Measurements from ENCODE around the gene SPINK9.

SPINK9 gene, protein sequence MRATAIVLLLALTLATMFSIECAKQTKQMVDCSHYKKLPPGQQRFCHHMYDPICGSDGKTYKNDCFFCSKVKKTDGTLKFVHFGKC

DNA sequence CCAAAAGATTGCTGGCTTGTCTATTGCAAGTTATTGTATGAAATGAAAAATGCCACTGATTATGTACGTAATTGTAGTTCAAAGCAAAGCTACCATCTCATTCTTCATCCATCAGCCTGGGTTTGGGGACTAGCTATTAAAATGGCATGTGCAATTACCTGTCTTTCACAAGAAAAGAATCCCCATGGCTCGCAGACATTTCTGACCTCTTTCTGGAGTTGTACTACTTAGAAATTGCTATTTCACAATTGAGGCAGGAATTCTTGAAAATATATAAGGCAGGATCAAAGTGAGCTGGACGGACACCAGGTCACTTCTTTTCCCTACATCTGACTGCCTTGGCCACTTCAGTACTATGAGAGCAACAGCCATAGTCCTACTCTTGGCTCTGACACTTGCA is at the start of gene SPINK9:
SPINK9 (plus strand) TSS at position 301 of the 400 bp plus-strand sequence; CDS start at position 356, 55 bp downstream.
- no peak for DNase-seq (ENCODE audit: extremely low spot score)
- ChIA-PET POLR2A (no interaction called here), CTCF (no interaction called here)
- TF ChIP-seq BHLHE40 (IDR thresholded peaks at IDR 0.05; ENCODE audit: borderline replicate concordance): no peak
- no peak for TF ChIP-seq FOXM1 (IDR thresholded peaks at IDR 0.05; ENCODE audit: borderline replicate concordance)
- TF ChIP-seq FOXK2 (IDR thresholded peaks at IDR 0.05): no peak

DNA sequence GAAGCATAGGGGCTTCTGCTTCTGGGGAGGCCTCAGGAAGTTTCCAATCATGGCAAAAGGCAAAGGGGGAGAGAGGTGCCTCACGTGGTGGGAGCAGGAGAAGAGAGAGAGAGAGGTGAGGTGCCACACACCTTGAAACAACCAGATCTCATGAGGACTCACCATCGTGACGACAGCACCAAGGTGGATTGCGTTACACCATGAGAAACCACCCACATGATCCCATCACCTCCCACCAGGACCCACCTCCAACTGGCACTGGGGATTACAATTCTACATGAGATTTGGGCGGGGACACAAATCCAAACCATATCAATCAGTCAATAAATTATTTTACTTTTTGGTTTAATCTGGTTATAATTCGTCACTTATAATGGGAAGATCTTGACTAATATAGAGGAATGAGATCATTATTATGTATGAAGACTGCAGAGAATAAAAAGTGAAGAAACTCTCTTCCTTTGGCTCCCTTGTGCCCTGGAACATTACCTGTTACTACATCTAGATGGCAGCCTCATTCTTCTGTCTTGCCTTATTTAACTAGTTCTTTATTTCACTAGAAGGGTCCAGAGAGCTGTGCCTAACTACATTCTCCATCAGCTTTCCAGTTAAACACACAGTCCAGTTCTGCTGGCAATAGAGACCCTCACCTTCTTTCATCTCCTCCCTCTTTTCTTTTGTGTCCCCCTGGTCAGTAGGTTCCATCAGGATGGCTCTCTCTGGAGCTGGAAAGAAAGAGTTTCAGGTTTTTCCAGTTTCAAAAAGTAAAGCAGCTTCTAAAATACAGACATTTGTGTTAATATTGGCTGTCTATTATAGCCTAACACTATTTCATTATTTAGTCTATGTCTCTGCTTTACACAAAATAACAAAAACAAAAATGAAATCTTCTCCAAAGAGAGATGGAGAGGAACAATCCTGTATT is 44.8 kb upstream of the SPINK9 start:
- peak; percentile 10 for DNase-seq (ENCODE audit: extremely low spot score)
- CTCF ChIA-PET: interaction anchor here (0.5 to 1.7 kb wide), 10 partner anchors 9 to 874 kb away, joined by 3 to 22 read pairs (median 3); no protein-coding TSS in a partner anchor
- POLR2A ChIA-PET: no interaction called here
- TF ChIP-seq HDGF (IDR thresholded peaks at IDR 0.05; ENCODE audit: borderline replicate concordance): no peak
- no peak for TF ChIP-seq CTBP1 (IDR thresholded peaks at IDR 0.05; ENCODE audit: borderline replicate concordance)
- no peak for TF ChIP-seq ELF4 (IDR thresholded peaks at IDR 0.05)
- TF ChIP-seq BHLHE40 (IDR thresholded peaks at IDR 0.05; ENCODE audit: borderline replicate concordance): no peak
- no peak for TF ChIP-seq FOXK2 (IDR thresholded peaks at IDR 0.05)
- TF ChIP-seq ARNT (IDR thresholded peaks at IDR 0.05): no peak
- no peak for TF ChIP-seq FOXA1 (IDR thresholded peaks at IDR 0.05)
- no peak for TF ChIP-seq ZNF384 (IDR thresholded peaks at IDR 0.05)
- no peak for TF ChIP-seq L3MBTL2 (conservative IDR thresholded peaks at IDR 0.05)
- TF ChIP-seq LEF1 (IDR thresholded peaks at IDR 0.05; ENCODE audit: borderline replicate concordance): no peak

DNA sequence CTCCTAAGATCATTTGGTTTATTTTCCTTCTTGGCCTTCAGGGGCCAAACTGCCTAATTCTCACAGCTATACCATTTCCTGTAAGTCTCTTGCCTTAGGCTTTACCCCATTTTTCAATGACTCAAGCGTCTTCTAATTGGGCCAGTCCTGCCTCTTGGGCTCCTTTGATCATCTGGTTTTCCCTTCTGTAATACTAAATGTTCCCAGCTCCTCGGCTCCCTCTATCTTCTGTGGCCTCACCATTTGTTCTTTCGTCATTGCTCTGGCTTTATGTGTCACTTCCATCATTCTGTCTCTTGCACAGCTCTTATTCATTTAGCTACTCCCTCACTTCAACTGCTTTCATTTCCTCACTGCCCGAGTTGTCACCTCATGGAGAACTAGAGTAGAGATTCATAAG is 37.6 kb upstream of the SPINK9 start:
- ChIA-PET CTCF (interaction anchor here (0.7 to 1.0 kb wide), 2 partner anchors 9 to 433 kb away, joined by 3 read pairs; no protein-coding TSS in a partner anchor), POLR2A (no interaction called here)
- no peak for DNase-seq (ENCODE audit: extremely low spot score)
- TF ChIP-seq HDGF (IDR thresholded peaks at IDR 0.05; ENCODE audit: borderline replicate concordance) (no peak), ELF4 (IDR thresholded peaks at IDR 0.05) (no peak), L3MBTL2 (conservative IDR thresholded peaks at IDR 0.05) (no peak)

- DNase-seq (ENCODE audit: extremely low spot score): no peak
- TF ChIP-seq ZNF384 (IDR thresholded peaks at IDR 0.05) (no peak), FOXA1 (IDR thresholded peaks at IDR 0.05) (no peak), ARNT (IDR thresholded peaks at IDR 0.05) (no peak), NFRKB (IDR thresholded peaks at IDR 0.05) (no peak), SP1 (IDR thresholded peaks at IDR 0.05) (no peak), TARDBP (IDR thresholded peaks at IDR 0.05) (no peak), L3MBTL2 (conservative IDR thresholded peaks at IDR 0.05) (no peak), LEF1 (IDR thresholded peaks at IDR 0.05; ENCODE audit: borderline replicate concordance) (no peak), HDGF (IDR thresholded peaks at IDR 0.05; ENCODE audit: borderline replicate concordance) (no peak), ELF4 (IDR thresholded peaks at IDR 0.05) (no peak), SUZ12 (IDR thresholded peaks at IDR 0.05) (no peak), CTBP1 (IDR thresholded peaks at IDR 0.05; ENCODE audit: borderline replicate concordance) (no peak), FOXM1 (IDR thresholded peaks at IDR 0.05; ENCODE audit: borderline replicate concordance) (no peak), FOXK2 (IDR thresholded peaks at IDR 0.05) (no peak), BHLHE40 (IDR thresholded peaks at IDR 0.05; ENCODE audit: borderline replicate concordance) (no peak)
- TF ChIP-seq, protein P1, sequence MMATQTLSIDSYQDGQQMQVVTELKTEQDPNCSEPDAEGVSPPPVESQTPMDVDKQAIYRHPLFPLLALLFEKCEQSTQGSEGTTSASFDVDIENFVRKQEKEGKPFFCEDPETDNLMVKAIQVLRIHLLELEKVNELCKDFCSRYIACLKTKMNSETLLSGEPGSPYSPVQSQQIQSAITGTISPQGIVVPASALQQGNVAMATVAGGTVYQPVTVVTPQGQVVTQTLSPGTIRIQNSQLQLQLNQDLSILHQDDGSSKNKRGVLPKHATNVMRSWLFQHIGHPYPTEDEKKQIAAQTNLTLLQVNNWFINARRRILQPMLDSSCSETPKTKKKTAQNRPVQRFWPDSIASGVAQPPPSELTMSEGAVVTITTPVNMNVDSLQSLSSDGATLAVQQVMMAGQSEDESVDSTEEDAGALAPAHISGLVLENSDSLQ (IDR thresholded peaks at IDR 0.05): no peak
- CTCF ChIA-PET: no interaction called here
- POLR2A ChIA-PET: no interaction called here
Observed at GRCh38 chr5:148306446-148306845, 28.9 kb upstream of the SPINK9 start.

DNA sequence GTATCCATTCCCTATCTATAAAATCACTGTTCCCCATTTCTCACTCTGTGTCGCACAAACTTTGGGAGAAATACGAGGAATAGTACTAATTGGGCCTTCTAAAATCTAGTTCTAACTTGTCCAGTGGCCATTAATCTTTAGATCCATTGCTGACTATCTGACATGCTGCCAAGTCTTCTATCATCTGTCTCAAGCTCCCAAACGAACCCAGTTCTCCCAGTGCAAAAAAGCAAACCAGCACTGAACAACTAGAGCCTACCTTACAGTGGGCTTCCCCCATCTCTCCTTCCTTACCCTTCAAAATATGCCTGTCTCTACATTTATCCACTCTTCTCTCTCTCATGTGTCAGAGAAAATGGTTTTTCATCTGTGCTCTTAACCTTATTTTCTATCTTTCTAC is 26.3 kb upstream of the SPINK9 start:
- POLR2A ChIA-PET: no interaction called here
- TF ChIP-seq FOXA1 (IDR thresholded peaks at IDR 0.05): no peak
- no peak for DNase-seq (ENCODE audit: extremely low spot score)
- CTCF ChIA-PET: no interaction called here

- POLR2A ChIA-PET: no interaction called here
- CTCF ChIA-PET: interaction anchor here (0.7 kb wide), 1 partner anchor 65 kb away, joined by 3 read pairs; no protein-coding TSS in a partner anchor
- DNase-seq (ENCODE audit: extremely low spot score): no peak
- TF ChIP-seq NFRKB (IDR thresholded peaks at IDR 0.05) (no peak), TARDBP (IDR thresholded peaks at IDR 0.05) (no peak), FOXA1 (IDR thresholded peaks at IDR 0.05) (no peak), ARNT (IDR thresholded peaks at IDR 0.05) (no peak), LEF1 (IDR thresholded peaks at IDR 0.05; ENCODE audit: borderline replicate concordance) (no peak), ZNF384 (IDR thresholded peaks at IDR 0.05) (no peak), BHLHE40 (IDR thresholded peaks at IDR 0.05; ENCODE audit: borderline replicate concordance) (no peak), HDGF (IDR thresholded peaks at IDR 0.05; ENCODE audit: borderline replicate concordance) (no peak), SP1 (IDR thresholded peaks at IDR 0.05) (no peak), CTBP1 (IDR thresholded peaks at IDR 0.05; ENCODE audit: borderline replicate concordance) (no peak), FOXK2 (IDR thresholded peaks at IDR 0.05) (no peak), ELF4 (IDR thresholded peaks at IDR 0.05) (no peak), FOXM1 (IDR thresholded peaks at IDR 0.05; ENCODE audit: borderline replicate concordance) (no peak)
Observed at GRCh38 chr5:148309746-148310145, 25.6 kb upstream of the SPINK9 start.

- DNase-seq (ENCODE audit: extremely low spot score): no peak
- ChIA-PET CTCF (no interaction called here), POLR2A (no interaction called here)
- no peak for TF ChIP-seq FOXM1 (IDR thresholded peaks at IDR 0.05; ENCODE audit: borderline replicate concordance)
- TF ChIP-seq HDGF (IDR thresholded peaks at IDR 0.05; ENCODE audit: borderline replicate concordance): no peak
Observed at GRCh38 chr5:148311484-148311883, 23.9 kb upstream of the SPINK9 start.

- DNase-seq (ENCODE audit: extremely low spot score): no peak
- POLR2A ChIA-PET: no interaction called here
- CTCF ChIA-PET: no interaction called here
- TF ChIP-seq TARDBP (IDR thresholded peaks at IDR 0.05): no peak
- TF ChIP-seq FOXA1 (IDR thresholded peaks at IDR 0.05): no peak
- no peak for TF ChIP-seq HDGF (IDR thresholded peaks at IDR 0.05; ENCODE audit: borderline replicate concordance)
- no peak for TF ChIP-seq ZNF384 (IDR thresholded peaks at IDR 0.05)
- TF ChIP-seq NFRKB (IDR thresholded peaks at IDR 0.05): no peak
- TF ChIP-seq ELF4 (IDR thresholded peaks at IDR 0.05): no peak
- no peak for TF ChIP-seq L3MBTL2 (conservative IDR thresholded peaks at IDR 0.05)
- TF ChIP-seq SP1 (IDR thresholded peaks at IDR 0.05): no peak
- TF ChIP-seq ARNT (IDR thresholded peaks at IDR 0.05): no peak
- no peak for TF ChIP-seq FOXM1 (IDR thresholded peaks at IDR 0.05; ENCODE audit: borderline replicate concordance)
- no peak for TF ChIP-seq LEF1 (IDR thresholded peaks at IDR 0.05; ENCODE audit: borderline replicate concordance)
- TF ChIP-seq, protein P1 (IDR thresholded peaks at IDR 0.05): no peak
- TF ChIP-seq FOXK2 (IDR thresholded peaks at IDR 0.05): no peak
- no peak for TF ChIP-seq BHLHE40 (IDR thresholded peaks at IDR 0.05; ENCODE audit: borderline replicate concordance)
- TF ChIP-seq SUZ12 (IDR thresholded peaks at IDR 0.05): no peak
- TF ChIP-seq CTBP1 (IDR thresholded peaks at IDR 0.05; ENCODE audit: borderline replicate concordance): no peak
Observed at GRCh38 chr5:148312153-148312552, 23.2 kb upstream of the SPINK9 start, which contains the start of gene SPINK7. Gene SPINK7, plus strand, starts transcription at chr5:148312423. Its CDS starts 61 bp downstream, at chr5:148312484.

Measured in HEK293T (cell line).